CD4-positive, CD25-positive, alpha-beta regulatory T cell (primary cell): ENCODE measurements around the gene TCEA3. TPM values are rescaled to one million over a fixed set of nuclear protein-coding genes. Genes with fewer than 3 reads are reported as not detected.

Experiments used
- ATAC-seq, 2 donors: fragments of 150-1000 bp; cut with Tn5 transposase; one replicate each; pipeline ENCODE4 v1.10.0; 2021; ENCODE audit warnings: low read depth in 2 of 2, moderate number of reproducible peaks in 2 of 2, moderate library complexity in 1 of 2
- DNase-seq, 3 donors: peaks; one replicate each; pipeline versions ENCODE4 v3.0.0 to v3.0.0-alpha.2; 2012 to 2022; ENCODE audit warnings: mixed read lengths in 1 of 3
- H3K27ac ChIP-seq: one replicate; pipeline ENCODE4 v1.7.0; 2013; ENCODE audit warnings: mild to moderate bottlenecking, low read length; ENCODE audit not compliant: insufficient read depth, poor library complexity, severe bottlenecking
- H3K27me3 ChIP-seq: one replicate; pipeline ENCODE4 v1.7.0; 2013; ENCODE audit warnings: low read length; ENCODE audit not compliant: control insufficient read depth, insufficient read depth
- H3K36me3 ChIP-seq: one replicate; pipeline ENCODE4 v1.7.0; 2013; ENCODE audit warnings: mild to moderate bottlenecking, low read length, moderate library complexity; ENCODE audit not compliant: control insufficient read depth, insufficient read depth
- H3K4me1 ChIP-seq: 2 replicates; pipeline ENCODE4 v1.7.0; 2013; ENCODE audit warnings: mild to moderate bottlenecking, low read length; ENCODE audit not compliant: insufficient read depth, control insufficient read depth, poor library complexity, severe bottlenecking
- H3K4me3 ChIP-seq: one replicate; pipeline ENCODE4 v1.7.0; 2013; ENCODE audit warnings: low read depth, mild to moderate bottlenecking, low read length, moderate library complexity
- H3K9me3 ChIP-seq, 2 experiments: 1 replicate in 1 of 2; 2 replicates in 1 of 2; pipeline ENCODE4 v1.7.0; 2013; ENCODE audit warnings: low read length in 2 of 2, mild to moderate bottlenecking in 1 of 2, moderate library complexity in 1 of 2; ENCODE audit not compliant: control insufficient read depth in 2 of 2
- H3K27ac Mint-ChIP-seq, 3 donors: one replicate each; pipeline ENCODE4 v1.8.0; 2020 to 2022; ENCODE audit warnings: mild to moderate bottlenecking in 3 of 3, mixed read lengths in 3 of 3, moderate library complexity in 2 of 3
- H3K27me3 Mint-ChIP-seq: one replicate; pipeline ENCODE4 v1.8.0; 2022; ENCODE audit warnings: mild to moderate bottlenecking, mixed read lengths
- H3K36me3 Mint-ChIP-seq: one replicate; pipeline ENCODE4 v1.8.0; 2020; ENCODE audit warnings: mixed read lengths
- H3K4me1 Mint-ChIP-seq, 4 donors: one replicate each; pipeline ENCODE4 v1.8.0; 2020 to 2022; ENCODE audit warnings: mixed read lengths in 4 of 4, mild to moderate bottlenecking in 1 of 4
- H3K4me3 Mint-ChIP-seq, 4 donors: one replicate each; pipeline ENCODE4 v1.8.0; 2020 to 2022; ENCODE audit warnings: mild to moderate bottlenecking in 4 of 4, mixed read lengths in 4 of 4, moderate library complexity in 3 of 4
- H3K9me3 Mint-ChIP-seq, 7 donors: one replicate each; pipeline ENCODE4 v1.8.0; 2020 to 2022; ENCODE audit warnings: mixed read lengths in 7 of 7, mild to moderate bottlenecking in 3 of 7, moderate library complexity in 2 of 7
- polyA plus RNA-seq, 4 donors: library from polyadenylated mRNA; unstranded; fragments of 300-500 nt; fragmentation: Illumina TruSeq; gene quantifications; one replicate each; pipeline ENCODE4 v1.2.3, GENCODE V29; 2021
- total RNA-seq: library from RNA; stranded (reverse); gene quantifications from one replicate; pipeline ENCODE4 v1.2.3, GENCODE V29; 2022

The TCEA3 gene
- total and polyA plus RNA-seq, 5 donors from 2014 or later, result 7.7 to 23.2 (median 8.5) TPM

DNA sequence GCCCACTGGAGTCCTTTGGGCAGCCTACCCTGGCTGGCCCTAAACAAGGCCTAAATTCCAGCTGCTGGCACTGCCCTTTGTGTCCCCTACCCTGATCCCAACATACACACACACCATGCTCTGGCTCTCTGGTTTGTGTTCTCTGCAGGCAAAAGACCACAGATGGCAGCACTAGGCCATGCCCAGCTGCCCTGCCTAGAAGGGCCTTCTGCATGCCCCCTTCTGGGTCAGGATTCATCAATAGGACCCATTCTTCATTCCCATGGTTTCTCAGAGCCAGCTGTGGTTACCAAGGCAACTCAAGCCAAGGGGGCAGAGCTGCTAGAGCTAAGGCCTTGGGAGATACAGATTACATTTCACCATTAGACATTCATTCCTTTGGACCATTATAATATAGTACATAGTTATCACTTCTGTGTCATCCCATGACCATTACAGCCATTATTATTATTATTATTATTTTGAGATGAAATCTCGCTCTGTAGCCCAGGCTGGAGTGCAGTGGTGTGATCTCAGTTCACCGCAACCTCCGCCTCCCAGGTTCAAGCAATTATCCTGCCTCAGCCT, 42.0 kb upstream of the TCEA3 start:
- no peak overlapping the region for H3K27ac ChIP-seq
- no peaks in the 10 kb centered on the region for H3K4me1 ChIP-seq
- no peak overlapping the region for H3K4me3 ChIP-seq
- no peaks in the 10 kb centered on the region for H3K36me3 ChIP-seq
- ATAC-seq (no peak), DNase-seq (no peak)
- no peak overlapping the region for H3K4me3 Mint-ChIP-seq
- H3K27ac Mint-ChIP-seq, result no peak overlapping the region
- H3K27me3 ChIP-seq, result peaks cover 2% of the 10 kb centered on the region
- peaks cover 0 to 2% (median 0%) of the 10 kb centered on the region in 4 donors for H3K4me1 Mint-ChIP-seq
- no peaks in the 10 kb centered on the region for H3K36me3 Mint-ChIP-seq
- H3K9me3 ChIP-seq, result no peaks in the 10 kb centered on the region
- H3K9me3 Mint-ChIP-seq, result no peaks in the 10 kb centered on the region
- peaks cover 6% of the 10 kb centered on the region for H3K27me3 Mint-ChIP-seq

DNA sequence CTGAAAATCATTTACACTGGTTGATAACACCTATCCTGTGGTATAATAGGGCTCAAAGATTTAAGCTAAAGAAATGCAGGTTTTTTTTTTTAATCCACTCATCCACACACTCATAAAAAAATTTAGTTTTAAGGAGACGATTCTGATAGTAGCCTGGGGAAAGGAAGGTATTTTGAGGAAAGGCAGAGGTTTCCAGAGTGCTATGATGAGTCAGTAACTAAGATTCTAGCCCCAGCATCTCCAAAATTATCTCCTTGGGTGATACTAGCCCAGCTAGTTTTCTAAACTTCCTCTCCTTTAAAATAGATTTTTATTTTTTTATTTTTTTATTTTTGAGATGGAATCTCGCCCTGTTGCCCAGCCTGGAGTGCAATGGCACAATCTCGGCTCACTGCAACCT, 38.7 kb upstream of the TCEA3 start:
- no peak for DNase-seq
- H3K27me3 ChIP-seq, result no peaks in the 10 kb centered on the region
- H3K4me1 ChIP-seq, result no peaks in the 10 kb centered on the region
- no peaks in the 10 kb centered on the region for H3K36me3 ChIP-seq
- H3K27ac ChIP-seq, result no peak overlapping the region
- H3K27me3 Mint-ChIP-seq, result peaks cover 18% of the 10 kb centered on the region
- ATAC-seq, result no peak
- no peak overlapping the region for H3K4me3 Mint-ChIP-seq
- H3K9me3 Mint-ChIP-seq, result no peaks in the 10 kb centered on the region
- no peak overlapping the region for H3K27ac Mint-ChIP-seq
- H3K9me3 ChIP-seq, result no peaks in the 10 kb centered on the region
- no peak overlapping the region for H3K4me3 ChIP-seq
- H3K4me1 Mint-ChIP-seq, result no peaks in the 10 kb centered on the region
- H3K36me3 Mint-ChIP-seq, result no peaks in the 10 kb centered on the region

DNA sequence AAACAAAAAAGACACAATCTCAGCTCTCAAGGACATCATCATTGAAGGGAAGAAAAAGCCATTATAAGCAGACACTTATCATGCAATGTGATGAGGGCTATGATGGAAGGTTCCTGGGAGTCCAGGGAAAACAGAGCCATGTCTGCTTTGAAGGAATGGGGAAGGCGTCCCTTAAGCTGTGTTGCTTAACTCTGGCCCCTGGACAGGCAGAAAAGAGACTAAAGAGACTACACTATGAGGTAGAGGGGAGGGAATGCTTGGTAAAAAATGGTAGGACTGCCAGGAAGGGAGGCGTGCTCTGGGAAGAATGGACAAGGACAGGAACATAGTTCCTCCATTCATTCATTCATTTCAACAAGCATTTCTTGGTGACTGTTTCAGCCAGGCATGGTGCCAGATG, 38.2 kb upstream of the TCEA3 start:
- peaks cover 21% of the 10 kb centered on the region for H3K27me3 Mint-ChIP-seq
- ATAC-seq (no peak), DNase-seq (no peak)
- no peaks in the 10 kb centered on the region for H3K4me1 ChIP-seq
- no peaks in the 10 kb centered on the region for H3K9me3 Mint-ChIP-seq
- no peak overlapping the region for H3K4me3 Mint-ChIP-seq
- H3K27ac Mint-ChIP-seq, result no peak overlapping the region
- no peak overlapping the region for H3K4me3 ChIP-seq
- H3K36me3 ChIP-seq, result no peaks in the 10 kb centered on the region
- no peak overlapping the region for H3K27ac ChIP-seq
- no peaks in the 10 kb centered on the region for H3K9me3 ChIP-seq
- no peaks in the 10 kb centered on the region for H3K36me3 Mint-ChIP-seq
- no peaks in the 10 kb centered on the region for H3K27me3 ChIP-seq
- no peaks in the 10 kb centered on the region for H3K4me1 Mint-ChIP-seq

DNA sequence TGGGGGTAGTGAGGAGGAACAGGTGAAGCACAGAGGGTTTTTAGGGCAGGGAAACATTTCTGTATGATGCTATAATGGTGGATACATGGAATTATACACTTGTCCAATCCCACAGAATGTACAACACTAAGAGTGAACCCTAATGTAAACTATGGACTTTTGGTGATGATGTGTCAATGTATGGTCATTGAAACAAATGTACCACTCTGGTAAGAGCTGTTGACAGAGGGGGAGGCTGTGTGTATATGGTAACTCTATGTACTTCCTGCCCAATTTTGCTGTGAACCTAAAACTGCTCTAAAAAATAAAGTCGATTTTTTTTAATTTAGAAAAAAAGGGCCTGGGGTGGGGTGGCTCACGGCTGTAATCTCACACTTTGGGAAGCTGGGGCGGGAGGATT, 36.5 kb upstream of the TCEA3 start:
- no peaks in the 10 kb centered on the region for H3K36me3 Mint-ChIP-seq

DNA sequence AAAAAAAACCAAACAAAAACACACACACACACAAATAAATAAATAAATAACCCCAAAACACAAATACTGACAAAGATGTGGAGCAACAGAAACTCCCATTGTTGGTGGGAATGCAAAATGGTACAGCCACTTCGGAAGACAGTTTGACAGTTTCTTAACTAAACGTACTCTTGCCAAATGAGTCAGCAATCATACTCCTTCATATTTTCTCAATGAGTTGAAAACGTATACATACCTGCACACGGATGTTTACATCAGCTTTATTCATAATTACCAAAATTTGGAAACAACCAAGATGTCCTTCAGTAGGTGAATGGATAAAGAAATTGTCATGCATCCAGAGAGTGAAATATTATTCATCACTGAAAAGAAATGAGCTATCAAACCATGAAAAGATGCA, 36.0 kb upstream of the TCEA3 start:
- DNase-seq, result no peak
- no peak overlapping the region for H3K27ac ChIP-seq
- Mint-ChIP-seq H3K9me3 (no peaks in the 10 kb centered on the region), H3K4me3 (no peak overlapping the region), H3K27ac (no peak overlapping the region), H3K27me3 (peaks cover 28% of the 10 kb centered on the region), H3K36me3 (no peaks in the 10 kb centered on the region), H3K4me1 (no peaks in the 10 kb centered on the region)
- no peaks in the 10 kb centered on the region for H3K36me3 ChIP-seq
- no peaks in the 10 kb centered on the region for H3K9me3 ChIP-seq
- ATAC-seq, result no peak
- no peaks in the 10 kb centered on the region for H3K27me3 ChIP-seq
- no peaks in the 10 kb centered on the region for H3K4me1 ChIP-seq
- H3K4me3 ChIP-seq, result no peak overlapping the region

More for the DNA sequence above, 36.5 kb upstream of the TCEA3 start:
- Histone ChIP-seq H3K27ac (no peak overlapping the region), H3K9me3 (no peaks in the 10 kb centered on the region), H3K36me3 (no peaks in the 10 kb centered on the region), H3K4me3 (no peak overlapping the region), H3K4me1 (no peaks in the 10 kb centered on the region), H3K27me3 (no peaks in the 10 kb centered on the region)
- Mint-ChIP-seq H3K4me1 (no peaks in the 10 kb centered on the region), H3K4me3 (no peak overlapping the region), H3K27ac (no peak overlapping the region), H3K9me3 (no peaks in the 10 kb centered on the region), H3K27me3 (peaks cover 25% of the 10 kb centered on the region)
- no peak for ATAC-seq
- no peak for DNase-seq

DNA sequence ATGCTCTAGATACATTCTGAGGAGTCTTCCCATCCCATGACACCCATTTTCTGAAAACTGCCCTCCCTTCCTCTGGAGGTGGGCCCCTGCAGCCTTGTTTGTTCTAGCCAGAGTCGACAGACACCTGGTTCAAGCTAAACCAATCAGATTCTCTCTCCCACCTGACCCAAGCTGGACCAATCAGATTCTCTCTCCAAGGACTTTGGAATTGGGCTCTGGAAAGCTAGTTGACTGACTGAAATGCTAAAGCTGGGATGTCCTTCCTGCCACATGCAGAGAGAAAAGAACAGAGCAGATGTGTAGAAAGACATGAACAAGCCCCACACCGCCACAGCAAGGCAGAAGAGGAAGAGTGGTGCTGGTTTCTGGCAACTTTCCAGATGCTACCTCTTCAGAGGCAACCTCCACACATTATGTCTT, 34.8 kb upstream of the TCEA3 start:
- no peaks in the 10 kb centered on the region for H3K36me3 Mint-ChIP-seq
- no peak overlapping the region for H3K27ac Mint-ChIP-seq
- no peaks in the 10 kb centered on the region for H3K9me3 Mint-ChIP-seq
- Histone ChIP-seq H3K36me3 (no peaks in the 10 kb centered on the region), H3K4me3 (no peak overlapping the region), H3K27me3 (no peaks in the 10 kb centered on the region), H3K4me1 (no peaks in the 10 kb centered on the region), H3K27ac (no peak overlapping the region), H3K9me3 (no peaks in the 10 kb centered on the region)
- no peak for ATAC-seq
- DNase-seq, result no peak
- H3K27me3 Mint-ChIP-seq, result peaks cover 32% of the 10 kb centered on the region
- no peaks in the 10 kb centered on the region for H3K4me1 Mint-ChIP-seq
- no peak overlapping the region for H3K4me3 Mint-ChIP-seq

DNA sequence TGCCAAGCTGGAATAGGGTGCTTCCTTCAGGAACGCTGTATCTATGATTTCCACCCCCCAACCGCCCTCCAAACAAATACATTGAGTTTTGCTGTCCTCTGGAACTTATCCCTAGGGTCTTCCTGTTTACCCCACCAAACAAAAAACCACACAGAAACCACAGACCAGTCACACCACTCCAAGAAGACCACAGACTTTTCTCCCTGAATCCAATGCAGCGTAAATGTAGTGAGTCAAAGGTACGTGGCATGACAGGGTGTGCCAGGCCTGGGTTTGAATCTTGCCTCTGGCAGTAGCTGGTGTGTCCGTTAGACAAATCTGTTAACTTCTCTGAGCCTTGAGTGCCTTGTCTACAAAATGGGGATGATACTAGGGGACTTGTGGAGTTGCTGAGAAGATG, 31.7 kb upstream of the TCEA3 start:
- H3K4me3 Mint-ChIP-seq, result no peak overlapping the region
- Histone ChIP-seq H3K27me3 (no peaks in the 10 kb centered on the region), H3K9me3 (no peaks in the 10 kb centered on the region), H3K4me3 (no peak overlapping the region), H3K36me3 (no peaks in the 10 kb centered on the region), H3K4me1 (no peaks in the 10 kb centered on the region), H3K27ac (no peak overlapping the region)
- DNase-seq (no peak), ATAC-seq (no peak)
- peaks cover 34% of the 10 kb centered on the region for H3K27me3 Mint-ChIP-seq
- H3K4me1 Mint-ChIP-seq, result peaks cover 0 to 14% (median 4%) of the 10 kb centered on the region in 4 donors
- H3K27ac Mint-ChIP-seq, result no peak overlapping the region
- no peaks in the 10 kb centered on the region for H3K36me3 Mint-ChIP-seq
- H3K9me3 Mint-ChIP-seq, result no peaks in the 10 kb centered on the region

DNA sequence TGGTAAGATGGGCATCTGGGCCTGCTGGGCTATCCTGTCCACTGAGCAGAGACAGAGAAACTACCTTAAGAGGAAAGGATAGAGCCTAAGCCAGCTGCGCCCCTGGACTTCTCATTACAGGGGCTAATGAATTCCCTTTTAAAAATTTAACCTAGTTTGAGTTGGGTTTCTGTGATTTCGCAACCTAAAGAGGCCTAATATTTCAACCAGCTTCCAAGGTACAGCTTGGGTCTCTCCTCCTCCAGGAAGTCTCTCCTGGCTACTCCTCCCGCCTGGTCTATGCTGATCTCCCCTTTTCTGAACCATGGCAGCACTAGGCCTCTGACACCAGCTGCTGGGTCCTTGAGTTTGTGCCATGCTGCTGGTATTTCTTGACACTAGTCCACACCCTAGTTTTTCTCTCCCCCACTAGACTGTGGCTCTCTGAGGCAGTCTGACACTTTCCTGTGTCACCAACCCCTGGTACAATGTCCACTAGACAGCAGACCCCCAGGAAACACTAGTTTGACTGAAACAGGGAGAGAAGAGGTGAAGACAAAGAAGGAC, 29.0 kb upstream of the TCEA3 start:
- H3K4me1 ChIP-seq, result no peaks in the 10 kb centered on the region
- H3K36me3 Mint-ChIP-seq, result no peaks in the 10 kb centered on the region
- H3K9me3 ChIP-seq, result no peaks in the 10 kb centered on the region
- H3K27ac Mint-ChIP-seq, result no peak overlapping the region
- H3K27me3 ChIP-seq, result peaks cover 4% of the 10 kb centered on the region
- H3K4me3 Mint-ChIP-seq, result no peak overlapping the region
- no peak overlapping the region for H3K4me3 ChIP-seq
- no peaks in the 10 kb centered on the region for H3K9me3 Mint-ChIP-seq
- ATAC-seq, result no peak
- no peak for DNase-seq
- H3K36me3 ChIP-seq, result no peaks in the 10 kb centered on the region
- H3K27ac ChIP-seq, result no peak overlapping the region
- H3K27me3 Mint-ChIP-seq, result peaks cover 23% of the 10 kb centered on the region
- H3K4me1 Mint-ChIP-seq, result peaks cover 0 to 14% (median 4%) of the 10 kb centered on the region in 4 donors
